ENCODE measurements around the gene KLF5. TPM values are rescaled to one million over a fixed set of nuclear protein-coding genes. Genes with fewer than 3 reads are reported as not detected.

KLF5 gene
- total and polyA plus RNA-seq, 10 of the 15 experiments (the other 5 are each of a cell fraction or from before 2014, with no cell fraction given) = 0.43 to 5.2 (median 1.0) TPM

DNA sequence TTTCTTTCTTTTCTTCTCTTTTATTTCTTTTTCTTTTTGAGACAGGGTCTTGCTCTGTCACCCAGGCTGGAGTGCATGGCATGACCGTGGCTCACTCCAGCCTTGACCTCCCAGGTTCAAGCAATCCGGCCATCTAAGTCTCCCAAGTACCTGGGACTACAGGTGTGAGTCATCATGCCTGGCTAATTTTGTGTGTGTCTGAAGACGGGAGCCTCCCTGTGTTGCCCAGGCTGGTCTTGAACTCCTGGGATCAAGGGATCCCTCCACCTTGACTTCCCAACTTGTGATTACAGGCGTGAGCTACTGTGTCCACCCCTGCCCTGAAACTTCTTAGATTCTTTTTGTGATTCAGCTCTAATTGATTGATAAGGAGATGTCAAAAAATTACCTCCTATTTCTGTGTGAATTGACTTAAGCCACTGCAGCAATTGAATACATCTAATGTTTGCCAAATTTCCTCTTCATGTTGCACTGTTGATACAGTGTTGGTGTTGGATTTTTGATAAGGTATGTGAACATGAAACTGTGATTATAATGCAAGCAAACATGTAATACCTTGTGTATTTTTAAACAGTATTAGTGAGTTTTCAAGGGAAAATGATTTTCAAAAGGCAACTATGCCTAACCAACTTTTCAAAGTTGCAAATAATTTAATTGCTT, 22.6 kb downstream of the KLF5 start:
- ChIA-PET RAD21 (ENCODE audit: unreplicated experiment) (no interaction called here), CTCF (interaction anchor here (0.9 to 1.6 kb wide), 3 partner anchors 16 to 210 kb away, joined by 3 to 5 read pairs (median 4); no protein-coding TSS in a partner anchor), POLR2A (interaction anchor here (0.6 kb wide), 1 partner anchor 13 kb away, joined by 4 read pairs; no protein-coding TSS in a partner anchor), SMC1A (ENCODE audit: uncharacterized antibody, unreplicated experiment) (interaction anchor here (0.6 kb wide), 1 partner anchor 13 kb away, joined by 3 read pairs; no protein-coding TSS in a partner anchor)
- no TSS peak for BruUV-seq (replicated peaks)
- Histone ChIP-seq H3K27me3 (replicated peaks in 1 of 2; ENCODE audit: control insufficient read depth in 2 of 2, insufficient read depth in 2 of 2, low read length in 1 of 2) (no peaks in the 10 kb centered on the region), H3K4me3 (no peak overlapping the region), H3K79me2 (ENCODE audit: control insufficient read depth, insufficient read depth, low read length) (no peaks in the 10 kb centered on the region), H3K4me2 (ENCODE audit: control insufficient read depth, insufficient read depth) (no peak overlapping the region), H2AFZ (ENCODE audit: control insufficient read depth, low read depth, low read length) (no peak overlapping the region), H3K9me3 (replicated peaks; ENCODE audit: control insufficient read depth, insufficient read depth, low read length) (no peaks in the 10 kb centered on the region), H3K27ac (ENCODE audit: control insufficient read depth, insufficient read depth) (no peak overlapping the region), H4K20me1 (ENCODE audit: control insufficient read depth, insufficient read depth) (no peaks in the 10 kb centered on the region), H3K9ac (ENCODE audit: control insufficient read depth, insufficient read depth, low read length) (no peak overlapping the region), H3K36me3 (ENCODE audit: control insufficient read depth in 2 of 2, insufficient read depth in 2 of 2, low read length in 1 of 2) (no peaks in the 10 kb centered on the region), H3K4me1 (ENCODE audit: control insufficient read depth, insufficient read depth, low read length) (no peaks in the 10 kb centered on the region)
- in situ Hi-C loops (cut with MboI) (no loop called here), intact Hi-C loops (cut with micrococcal nuclease; ENCODE audit: unreplicated experiment) (no loop called here)
- FAIRE-seq (no peak), ATAC-seq (no peak), DNase-seq (ENCODE audit: low read depth, low spot score) (no peak)
- 0% methylated on average over 3 of the region's 4 CpGs for WGBS (ENCODE audit: insufficient coverage, insufficient replicate concordance, low lambda C conversion rate, missing lambda C conversion rate)
- TF ChIP-seq, protein P1, sequence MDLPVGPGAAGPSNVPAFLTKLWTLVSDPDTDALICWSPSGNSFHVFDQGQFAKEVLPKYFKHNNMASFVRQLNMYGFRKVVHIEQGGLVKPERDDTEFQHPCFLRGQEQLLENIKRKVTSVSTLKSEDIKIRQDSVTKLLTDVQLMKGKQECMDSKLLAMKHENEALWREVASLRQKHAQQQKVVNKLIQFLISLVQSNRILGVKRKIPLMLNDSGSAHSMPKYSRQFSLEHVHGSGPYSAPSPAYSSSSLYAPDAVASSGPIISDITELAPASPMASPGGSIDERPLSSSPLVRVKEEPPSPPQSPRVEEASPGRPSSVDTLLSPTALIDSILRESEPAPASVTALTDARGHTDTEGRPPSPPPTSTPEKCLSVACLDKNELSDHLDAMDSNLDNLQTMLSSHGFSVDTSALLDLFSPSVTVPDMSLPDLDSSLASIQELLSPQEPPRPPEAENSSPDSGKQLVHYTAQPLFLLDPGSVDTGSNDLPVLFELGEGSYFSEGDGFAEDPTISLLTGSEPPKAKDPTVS (IDR thresholded peaks at IDR 0.05; ENCODE audit: low read depth, low read length) = no peak
- TF ChIP-seq CREB1 (IDR thresholded peaks at IDR 0.05; ENCODE audit: low read depth) (no peak), EP300 (IDR thresholded peaks at IDR 0.05; ENCODE audit: borderline replicate concordance in 1 of 2, control insufficient read depth in 1 of 2, low read depth in 2 of 2, low read length in 2 of 2) (no peak), TAF1 (IDR thresholded peaks at IDR 0.05; ENCODE audit: borderline replicate concordance, low read depth, low read length) (no peak), STAT1 (conservative IDR thresholded peaks at IDR 0.05) (no peak)
- TF ChIP-seq, protein P2, sequence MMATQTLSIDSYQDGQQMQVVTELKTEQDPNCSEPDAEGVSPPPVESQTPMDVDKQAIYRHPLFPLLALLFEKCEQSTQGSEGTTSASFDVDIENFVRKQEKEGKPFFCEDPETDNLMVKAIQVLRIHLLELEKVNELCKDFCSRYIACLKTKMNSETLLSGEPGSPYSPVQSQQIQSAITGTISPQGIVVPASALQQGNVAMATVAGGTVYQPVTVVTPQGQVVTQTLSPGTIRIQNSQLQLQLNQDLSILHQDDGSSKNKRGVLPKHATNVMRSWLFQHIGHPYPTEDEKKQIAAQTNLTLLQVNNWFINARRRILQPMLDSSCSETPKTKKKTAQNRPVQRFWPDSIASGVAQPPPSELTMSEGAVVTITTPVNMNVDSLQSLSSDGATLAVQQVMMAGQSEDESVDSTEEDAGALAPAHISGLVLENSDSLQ (IDR thresholded peaks at IDR 0.05) = no peak
- TF ChIP-seq, protein P3, sequence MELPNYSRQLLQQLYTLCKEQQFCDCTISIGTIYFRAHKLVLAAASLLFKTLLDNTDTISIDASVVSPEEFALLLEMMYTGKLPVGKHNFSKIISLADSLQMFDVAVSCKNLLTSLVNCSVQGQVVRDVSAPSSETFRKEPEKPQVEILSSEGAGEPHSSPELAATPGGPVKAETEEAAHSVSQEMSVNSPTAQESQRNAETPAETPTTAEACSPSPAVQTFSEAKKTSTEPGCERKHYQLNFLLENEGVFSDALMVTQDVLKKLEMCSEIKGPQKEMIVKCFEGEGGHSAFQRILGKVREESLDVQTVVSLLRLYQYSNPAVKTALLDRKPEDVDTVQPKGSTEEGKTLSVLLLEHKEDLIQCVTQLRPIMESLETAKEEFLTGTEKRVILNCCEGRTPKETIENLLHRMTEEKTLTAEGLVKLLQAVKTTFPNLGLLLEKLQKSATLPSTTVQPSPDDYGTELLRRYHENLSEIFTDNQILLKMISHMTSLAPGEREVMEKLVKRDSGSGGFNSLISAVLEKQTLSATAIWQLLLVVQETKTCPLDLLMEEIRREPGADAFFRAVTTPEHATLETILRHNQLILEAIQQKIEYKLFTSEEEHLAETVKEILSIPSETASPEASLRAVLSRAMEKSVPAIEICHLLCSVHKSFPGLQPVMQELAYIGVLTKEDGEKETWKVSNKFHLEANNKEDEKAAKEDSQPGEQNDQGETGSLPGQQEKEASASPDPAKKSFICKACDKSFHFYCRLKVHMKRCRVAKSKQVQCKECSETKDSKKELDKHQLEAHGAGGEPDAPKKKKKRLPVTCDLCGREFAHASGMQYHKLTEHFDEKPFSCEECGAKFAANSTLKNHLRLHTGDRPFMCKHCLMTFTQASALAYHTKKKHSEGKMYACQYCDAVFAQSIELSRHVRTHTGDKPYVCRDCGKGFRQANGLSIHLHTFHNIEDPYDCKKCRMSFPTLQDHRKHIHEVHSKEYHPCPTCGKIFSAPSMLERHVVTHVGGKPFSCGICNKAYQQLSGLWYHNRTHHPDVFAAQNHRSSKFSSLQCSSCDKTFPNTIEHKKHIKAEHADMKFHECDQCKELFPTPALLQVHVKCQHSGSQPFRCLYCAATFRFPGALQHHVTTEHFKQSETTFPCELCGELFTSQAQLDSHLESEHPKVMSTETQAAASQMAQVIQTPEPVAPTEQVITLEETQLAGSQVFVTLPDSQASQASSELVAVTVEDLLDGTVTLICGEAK (IDR thresholded peaks at IDR 0.05; ENCODE audit: borderline replicate concordance) = no peak
- TF ChIP-seq, protein P4, sequence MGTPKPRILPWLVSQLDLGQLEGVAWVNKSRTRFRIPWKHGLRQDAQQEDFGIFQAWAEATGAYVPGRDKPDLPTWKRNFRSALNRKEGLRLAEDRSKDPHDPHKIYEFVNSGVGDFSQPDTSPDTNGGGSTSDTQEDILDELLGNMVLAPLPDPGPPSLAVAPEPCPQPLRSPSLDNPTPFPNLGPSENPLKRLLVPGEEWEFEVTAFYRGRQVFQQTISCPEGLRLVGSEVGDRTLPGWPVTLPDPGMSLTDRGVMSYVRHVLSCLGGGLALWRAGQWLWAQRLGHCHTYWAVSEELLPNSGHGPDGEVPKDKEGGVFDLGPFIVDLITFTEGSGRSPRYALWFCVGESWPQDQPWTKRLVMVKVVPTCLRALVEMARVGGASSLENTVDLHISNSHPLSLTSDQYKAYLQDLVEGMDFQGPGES (IDR thresholded peaks at IDR 0.05) = no peak
- TF ChIP-seq, protein P5, sequence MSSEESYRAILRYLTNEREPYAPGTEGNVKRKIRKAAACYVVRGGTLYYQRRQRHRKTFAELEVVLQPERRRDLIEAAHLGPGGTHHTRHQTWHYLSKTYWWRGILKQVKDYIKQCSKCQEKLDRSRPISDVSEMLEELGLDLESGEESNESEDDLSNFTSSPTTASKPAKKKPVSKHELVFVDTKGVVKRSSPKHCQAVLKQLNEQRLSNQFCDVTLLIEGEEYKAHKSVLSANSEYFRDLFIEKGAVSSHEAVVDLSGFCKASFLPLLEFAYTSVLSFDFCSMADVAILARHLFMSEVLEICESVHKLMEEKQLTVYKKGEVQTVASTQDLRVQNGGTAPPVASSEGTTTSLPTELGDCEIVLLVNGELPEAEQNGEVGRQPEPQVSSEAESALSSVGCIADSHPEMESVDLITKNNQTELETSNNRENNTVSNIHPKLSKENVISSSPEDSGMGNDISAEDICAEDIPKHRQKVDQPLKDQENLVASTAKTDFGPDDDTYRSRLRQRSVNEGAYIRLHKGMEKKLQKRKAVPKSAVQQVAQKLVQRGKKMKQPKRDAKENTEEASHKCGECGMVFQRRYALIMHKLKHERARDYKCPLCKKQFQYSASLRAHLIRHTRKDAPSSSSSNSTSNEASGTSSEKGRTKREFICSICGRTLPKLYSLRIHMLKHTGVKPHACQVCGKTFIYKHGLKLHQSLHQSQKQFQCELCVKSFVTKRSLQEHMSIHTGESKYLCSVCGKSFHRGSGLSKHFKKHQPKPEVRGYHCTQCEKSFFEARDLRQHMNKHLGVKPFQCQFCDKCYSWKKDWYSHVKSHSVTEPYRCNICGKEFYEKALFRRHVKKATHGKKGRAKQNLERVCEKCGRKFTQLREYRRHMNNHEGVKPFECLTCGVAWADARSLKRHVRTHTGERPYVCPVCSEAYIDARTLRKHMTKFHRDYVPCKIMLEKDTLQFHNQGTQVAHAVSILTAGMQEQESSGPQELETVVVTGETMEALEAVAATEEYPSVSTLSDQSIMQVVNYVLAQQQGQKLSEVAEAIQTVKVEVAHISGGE (CRISPR knock-in tag; IDR thresholded peaks at IDR 0.05) = no peak

Data from GM12878 (cell line).